Ascending aorta (tissue), 2 donors: ENCODE results near the gene NHLH1. TPM values are rescaled to one million over a fixed set of nuclear protein-coding genes. Genes with fewer than 3 reads are reported as not detected.

ENCODE experiments used
- DNase-seq, 2 donors: peaks; one replicate each; pipeline ENCODE4 v3.0.0-alpha.2; 2019; ENCODE audit warnings: low spot score in 2 of 2
- H3K27ac ChIP-seq, 2 donors: fragments of 200-600 bp; sonication (generic); one replicate each; pipeline ENCODE4 v1.5.1; 2016 to 2017; ENCODE audit warnings: mild to moderate bottlenecking in 1 of 2
- H3K27me3 ChIP-seq: fragments of 200-600 bp; sonication (generic); one replicate; pipeline ENCODE4 v1.5.1; 2017
- H3K36me3 ChIP-seq, 2 donors: fragments of 200-600 bp; sonication (generic); one replicate each; pipeline ENCODE4 v1.5.1; 2016
- H3K4me1 ChIP-seq, 2 donors: fragments of 200-600 bp; sonication (generic); one replicate each; pipeline ENCODE4 v1.5.1; 2016 to 2017; ENCODE audit warnings: mild to moderate bottlenecking in 1 of 2
- H3K4me3 ChIP-seq, 2 donors: fragments of 200-600 bp; sonication (generic); one replicate each; pipeline ENCODE4 v1.5.1; 2016 to 2017; ENCODE audit warnings: mild to moderate bottlenecking in 1 of 2
- H3K9me3 ChIP-seq, 2 donors: fragments of 200-600 bp; sonication (generic); one replicate each; pipeline ENCODE4 v1.5.1; 2016
- CTCF ChIP-seq, 3 experiments: fragments of 200-600 bp in 2 of 3; fragments of 450-650 bp in 1 of 3; sonication (generic) in 2 of 3; IDR thresholded peaks; one replicate each; pipeline ENCODE4 v1.5.1; 2016 to 2019; ENCODE audit warnings: antibody characterized with exemption in 3 of 3, mild to moderate bottlenecking in 1 of 3, moderate library complexity in 1 of 3
- intact Hi-C: fragments of 100-400 bp; cut with DNase I; formaldehyde crosslinking; loops from one replicate; pipeline ENCODE4 v1.15.1; 2023
- total RNA-seq: library from RNA; depleted of rRNA; stranded (reverse); fragments of >200 nt; gene quantifications from one replicate; pipeline ENCODE4 v1.1.0, GENCODE V29; 2016

NHLH1 gene
- total RNA-seq, 1 donor from 2014 or later = not detected

GRCh38 chr1:160367516-160367900 is 637 bp downstream of the NHLH1 start:
- Histone ChIP-seq H3K4me3 (no peak overlapping the region), H3K4me1 (no peaks in the 10 kb centered on the region), H3K27ac (no peak overlapping the region), H3K9me3 (no peaks in the 10 kb centered on the region), H3K36me3 (no peaks in the 10 kb centered on the region), H3K27me3 (no peaks in the 10 kb centered on the region)
- TF ChIP-seq CTCF (IDR thresholded peaks at IDR 0.05) = no peak
- no peak for DNase-seq
- intact Hi-C loops = no loop called here

GRCh38 chr1:160367934-160368923 is 1.4 kb downstream of the NHLH1 start:
- DNase-seq = no peak
- no peaks in the 10 kb centered on the region for H3K36me3 ChIP-seq
- H3K9me3 ChIP-seq = no peaks in the 10 kb centered on the region
- H3K27ac ChIP-seq = no peak overlapping the region
- no peak overlapping the region for H3K4me3 ChIP-seq
- H3K4me1 ChIP-seq = no peaks in the 10 kb centered on the region
- TF ChIP-seq CTCF (IDR thresholded peaks at IDR 0.05) = no peak
- intact Hi-C loops = no loop called here
- H3K27me3 ChIP-seq = no peaks in the 10 kb centered on the region

- no peak for TF ChIP-seq CTCF (IDR thresholded peaks at IDR 0.05)
- Histone ChIP-seq H3K4me1 (no peaks in the 10 kb centered on the region), H3K27ac (no peak overlapping the region), H3K36me3 (no peaks in the 10 kb centered on the region), H3K27me3 (no peaks in the 10 kb centered on the region), H3K4me3 (no peak overlapping the region), H3K9me3 (no peaks in the 10 kb centered on the region)
- intact Hi-C loops = no loop called here
- DNase-seq = no peak
Measured at GRCh38 chr1:160369087-160369486, 2.2 kb downstream of the NHLH1 start.

GRCh38 chr1:160370561-160371345 is 3.9 kb downstream of the NHLH1 start:
- no peaks in the 10 kb centered on the region for H3K36me3 ChIP-seq
- no peak for DNase-seq
- intact Hi-C loops = no loop called here
- H3K9me3 ChIP-seq = no peaks in the 10 kb centered on the region
- TF ChIP-seq CTCF (IDR thresholded peaks at IDR 0.05) = no peak
- H3K4me1 ChIP-seq = no peaks in the 10 kb centered on the region
- no peak overlapping the region for H3K27ac ChIP-seq
- H3K27me3 ChIP-seq = no peaks in the 10 kb centered on the region
- H3K4me3 ChIP-seq = no peak overlapping the region

GRCh38 chr1:160371346-160371631 is 4.4 kb downstream of the NHLH1 start:
- no peak overlapping the region for H3K4me3 ChIP-seq
- H3K4me1 ChIP-seq = no peaks in the 10 kb centered on the region
- no peaks in the 10 kb centered on the region for H3K9me3 ChIP-seq
- TF ChIP-seq CTCF (IDR thresholded peaks at IDR 0.05) = no peak
- intact Hi-C loops = no loop called here
- DNase-seq = no peak
- H3K27me3 ChIP-seq = no peaks in the 10 kb centered on the region
- no peaks in the 10 kb centered on the region for H3K36me3 ChIP-seq
- no peak overlapping the region for H3K27ac ChIP-seq
